ENCODE data around the gene RTEL1.

DNA sequence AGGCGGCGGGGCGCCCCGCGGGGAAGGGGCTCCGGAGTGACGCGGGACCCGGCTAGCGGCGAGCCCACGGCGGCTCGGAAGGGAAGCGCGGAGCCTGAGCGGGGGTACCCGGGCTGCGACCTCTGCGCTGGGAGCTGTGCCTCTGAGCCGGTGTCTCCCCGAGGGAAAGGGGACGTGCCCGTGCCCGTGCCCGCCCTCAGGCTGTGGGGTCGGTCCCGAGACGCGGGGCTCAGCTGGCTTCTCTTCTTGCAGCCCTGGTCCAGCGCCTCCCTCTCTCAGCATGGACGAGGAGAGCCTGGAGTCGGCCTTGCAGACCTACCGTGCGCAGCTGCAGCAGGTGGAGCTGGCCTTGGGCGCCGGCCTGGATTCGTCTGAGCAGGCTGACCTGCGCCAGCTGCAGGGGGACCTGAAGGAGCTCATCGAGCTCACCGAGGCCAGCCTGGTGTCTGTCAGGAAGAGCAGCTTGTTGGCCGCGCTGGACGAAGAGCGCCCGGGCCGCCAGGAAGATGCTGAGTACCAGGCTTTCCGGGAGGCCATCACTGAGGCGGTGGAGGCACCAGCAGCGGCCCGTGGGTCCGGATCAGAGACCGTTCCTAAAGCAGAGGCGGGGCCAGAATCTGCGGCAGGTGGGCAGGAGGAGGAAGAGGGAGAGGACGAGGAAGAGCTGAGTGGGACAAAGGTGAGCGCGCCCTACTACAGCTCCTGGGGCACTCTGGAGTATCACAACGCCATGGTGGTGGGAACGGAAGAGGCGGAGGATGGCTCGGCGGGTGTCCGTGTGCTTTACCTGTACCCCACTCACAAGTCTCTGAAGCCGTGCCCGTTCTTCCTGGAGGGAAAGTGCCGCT is 50.4 kb downstream of the RTEL1 start:
- TF ChIP-seq POLR2AphosphoS5 (IDR thresholded peaks at IDR 0.05; ENCODE audit: low read depth, low read length): no peak
- TF ChIP-seq, protein P1, sequence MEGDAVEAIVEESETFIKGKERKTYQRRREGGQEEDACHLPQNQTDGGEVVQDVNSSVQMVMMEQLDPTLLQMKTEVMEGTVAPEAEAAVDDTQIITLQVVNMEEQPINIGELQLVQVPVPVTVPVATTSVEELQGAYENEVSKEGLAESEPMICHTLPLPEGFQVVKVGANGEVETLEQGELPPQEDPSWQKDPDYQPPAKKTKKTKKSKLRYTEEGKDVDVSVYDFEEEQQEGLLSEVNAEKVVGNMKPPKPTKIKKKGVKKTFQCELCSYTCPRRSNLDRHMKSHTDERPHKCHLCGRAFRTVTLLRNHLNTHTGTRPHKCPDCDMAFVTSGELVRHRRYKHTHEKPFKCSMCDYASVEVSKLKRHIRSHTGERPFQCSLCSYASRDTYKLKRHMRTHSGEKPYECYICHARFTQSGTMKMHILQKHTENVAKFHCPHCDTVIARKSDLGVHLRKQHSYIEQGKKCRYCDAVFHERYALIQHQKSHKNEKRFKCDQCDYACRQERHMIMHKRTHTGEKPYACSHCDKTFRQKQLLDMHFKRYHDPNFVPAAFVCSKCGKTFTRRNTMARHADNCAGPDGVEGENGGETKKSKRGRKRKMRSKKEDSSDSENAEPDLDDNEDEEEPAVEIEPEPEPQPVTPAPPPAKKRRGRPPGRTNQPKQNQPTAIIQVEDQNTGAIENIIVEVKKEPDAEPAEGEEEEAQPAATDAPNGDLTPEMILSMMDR (IDR thresholded peaks at IDR 0.05): no peak
- TF ChIP-seq EP300 (IDR thresholded peaks at IDR 0.05; ENCODE audit: borderline replicate concordance in 1 of 2, low read depth in 1 of 2, low read length in 1 of 2): no peak
- TF ChIP-seq PBX3 (IDR thresholded peaks at IDR 0.05): no peak
- no peak for TF ChIP-seq JUND (IDR thresholded peaks at IDR 0.05)
- TF ChIP-seq, protein P2, sequence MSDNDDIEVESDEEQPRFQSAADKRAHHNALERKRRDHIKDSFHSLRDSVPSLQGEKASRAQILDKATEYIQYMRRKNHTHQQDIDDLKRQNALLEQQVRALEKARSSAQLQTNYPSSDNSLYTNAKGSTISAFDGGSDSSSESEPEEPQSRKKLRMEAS (IDR thresholded peaks at IDR 0.05; ENCODE audit: low read depth): no peak
- TF ChIP-seq GATA2 (CRISPR knock-in tag; IDR thresholded peaks at IDR 0.05): no peak
- TF ChIP-seq RFX5 (IDR thresholded peaks at IDR 0.05; ENCODE audit: low read length): no peak
- TF ChIP-seq GABPA (IDR thresholded peaks at IDR 0.05; ENCODE audit: low read depth): no peak
- no peak for TF ChIP-seq ZBTB33 (IDR thresholded peaks at IDR 0.05; ENCODE audit: borderline replicate concordance, low read depth)
- no peak for TF ChIP-seq TAF1 (IDR thresholded peaks at IDR 0.05; ENCODE audit: borderline replicate concordance, low read depth, low read length)
- no peak for TF ChIP-seq USF1 (IDR thresholded peaks at IDR 0.05; ENCODE audit: borderline replicate concordance, low read depth)
- TF ChIP-seq, protein P3, sequence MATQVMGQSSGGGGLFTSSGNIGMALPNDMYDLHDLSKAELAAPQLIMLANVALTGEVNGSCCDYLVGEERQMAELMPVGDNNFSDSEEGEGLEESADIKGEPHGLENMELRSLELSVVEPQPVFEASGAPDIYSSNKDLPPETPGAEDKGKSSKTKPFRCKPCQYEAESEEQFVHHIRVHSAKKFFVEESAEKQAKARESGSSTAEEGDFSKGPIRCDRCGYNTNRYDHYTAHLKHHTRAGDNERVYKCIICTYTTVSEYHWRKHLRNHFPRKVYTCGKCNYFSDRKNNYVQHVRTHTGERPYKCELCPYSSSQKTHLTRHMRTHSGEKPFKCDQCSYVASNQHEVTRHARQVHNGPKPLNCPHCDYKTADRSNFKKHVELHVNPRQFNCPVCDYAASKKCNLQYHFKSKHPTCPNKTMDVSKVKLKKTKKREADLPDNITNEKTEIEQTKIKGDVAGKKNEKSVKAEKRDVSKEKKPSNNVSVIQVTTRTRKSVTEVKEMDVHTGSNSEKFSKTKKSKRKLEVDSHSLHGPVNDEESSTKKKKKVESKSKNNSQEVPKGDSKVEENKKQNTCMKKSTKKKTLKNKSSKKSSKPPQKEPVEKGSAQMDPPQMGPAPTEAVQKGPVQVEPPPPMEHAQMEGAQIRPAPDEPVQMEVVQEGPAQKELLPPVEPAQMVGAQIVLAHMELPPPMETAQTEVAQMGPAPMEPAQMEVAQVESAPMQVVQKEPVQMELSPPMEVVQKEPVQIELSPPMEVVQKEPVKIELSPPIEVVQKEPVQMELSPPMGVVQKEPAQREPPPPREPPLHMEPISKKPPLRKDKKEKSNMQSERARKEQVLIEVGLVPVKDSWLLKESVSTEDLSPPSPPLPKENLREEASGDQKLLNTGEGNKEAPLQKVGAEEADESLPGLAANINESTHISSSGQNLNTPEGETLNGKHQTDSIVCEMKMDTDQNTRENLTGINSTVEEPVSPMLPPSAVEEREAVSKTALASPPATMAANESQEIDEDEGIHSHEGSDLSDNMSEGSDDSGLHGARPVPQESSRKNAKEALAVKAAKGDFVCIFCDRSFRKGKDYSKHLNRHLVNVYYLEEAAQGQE (IDR thresholded peaks at IDR 0.05; ENCODE audit: low read depth, low read length): no peak

All from SK-N-SH (cell line).